WTC11 (cell line): ENCODE measurements around the gene ADAM17. TPM values are rescaled to one million over a fixed set of nuclear protein-coding genes. Genes with fewer than 3 reads are reported as not detected.

Experiments used
- ATAC-seq: fragments of 200-7000 bp; cut with Tn5 transposase; 2 replicates; pipeline ENCODE4 v1.10.0; 2021; ENCODE audit warnings: mild to moderate bottlenecking, moderate library complexity
- CTCF ChIA-PET: fragments of 300-600 bp; sonication (Branson Sonifier 250); formaldehyde crosslinking; loops from one replicate; lab custom pipeline; 2021; ENCODE audit warnings: antibody characterized with exemption; lab: Charles Lee
- POLR2A ChIA-PET: fragments of 350-600 bp; sonication (Branson Sonifier 250); formaldehyde crosslinking; loops from one replicate; lab custom pipeline; 2021; ENCODE audit warnings: antibody characterized with exemption; lab: Charles Lee
- DNase-seq: peaks from one replicate; pipeline ENCODE4 v3.0.0; 2021; ENCODE audit warnings: low spot score
- H3K27ac Mint-ChIP-seq: 2 replicates; pipeline ENCODE4 v1.8.0; 2021; ENCODE audit warnings: mixed read lengths
- H3K27me3 Mint-ChIP-seq: 2 replicates; pipeline ENCODE4 v1.8.0; 2021; ENCODE audit warnings: low read depth, mild to moderate bottlenecking, moderate library complexity, mixed read lengths
- H3K36me3 Mint-ChIP-seq: 2 replicates; pipeline ENCODE4 v1.8.0; 2021; ENCODE audit warnings: mixed read lengths
- H3K4me1 Mint-ChIP-seq: 2 replicates; pipeline ENCODE4 v1.8.0; 2022; ENCODE audit warnings: mixed read lengths
- H3K4me3 Mint-ChIP-seq: 2 replicates; pipeline ENCODE4 v1.8.0; 2021; ENCODE audit warnings: mild to moderate bottlenecking, moderate library complexity, mixed read lengths
- H3K9me3 Mint-ChIP-seq: 2 replicates; pipeline ENCODE4 v1.8.0; 2021; ENCODE audit warnings: mixed read lengths
- AFF4 ChIP-seq: sonication (generic); formaldehyde crosslinking; IDR thresholded peaks from 2 replicates; pipeline ENCODE4 v1.8.1; 2023; ENCODE audit warnings: mild to moderate bottlenecking, missing genetic modification reagents, borderline replicate concordance
- ARID4B ChIP-seq: sonication (generic); formaldehyde crosslinking; IDR thresholded peaks from 2 replicates; pipeline ENCODE4 v1.8.0; 2023; ENCODE audit warnings: missing genetic modification reagents, mild to moderate bottlenecking, borderline replicate concordance
- E2F4 ChIP-seq: sonication (generic); formaldehyde crosslinking; IDR thresholded peaks from 2 replicates; pipeline ENCODE4 v1.8.1; 2022; ENCODE audit warnings: low read depth, mild to moderate bottlenecking, moderate library complexity, missing genetic modification reagents, borderline replicate concordance
- EMX1 ChIP-seq: fragments of 250-450 bp; sonication (Bioruptor Pico); IDR thresholded peaks from 2 replicates; pipeline ENCODE4 v1.8.0; 2021; ENCODE audit warnings: mild to moderate bottlenecking
- ETV6 ChIP-seq: sonication (generic); formaldehyde crosslinking; IDR thresholded peaks from 2 replicates; pipeline ENCODE4 v1.8.1; 2022; ENCODE audit warnings: mild to moderate bottlenecking, missing genetic modification reagents
- FOXP1 ChIP-seq: sonication (generic); formaldehyde crosslinking; IDR thresholded peaks from 2 replicates; pipeline ENCODE4 v1.8.0; 2022; ENCODE audit warnings: missing genetic modification reagents, mild to moderate bottlenecking, moderate library complexity, borderline replicate concordance
- IRF1 ChIP-seq: sonication (generic); formaldehyde crosslinking; IDR thresholded peaks from 2 replicates; pipeline ENCODE4 v1.8.0; 2023; ENCODE audit warnings: missing genetic modification reagents
- KAT7 ChIP-seq: sonication (generic); formaldehyde crosslinking; IDR thresholded peaks from 2 replicates; pipeline ENCODE4 v1.8.1; 2023; ENCODE audit warnings: missing genetic modification reagents, mild to moderate bottlenecking, borderline replicate concordance
- MLX ChIP-seq: sonication (generic); formaldehyde crosslinking; IDR thresholded peaks from 2 replicates; pipeline ENCODE4 v1.8.1; 2023; ENCODE audit warnings: mild to moderate bottlenecking, missing genetic modification reagents, moderate library complexity
- NR2C2 ChIP-seq: sonication (generic); formaldehyde crosslinking; IDR thresholded peaks from 2 replicates; pipeline ENCODE4 v1.8.0; 2022; ENCODE audit warnings: mild to moderate bottlenecking, missing genetic modification reagents
- SP1 ChIP-seq: sonication (generic); formaldehyde crosslinking; conservative IDR thresholded peaks from 2 replicates; pipeline ENCODE4 v1.8.1; 2022; ENCODE audit warnings: missing genetic modification reagents
- TEAD4 ChIP-seq: sonication (generic); formaldehyde crosslinking; IDR thresholded peaks from 2 replicates; pipeline ENCODE4 v1.8.0; 2022; ENCODE audit warnings: mild to moderate bottlenecking, missing genetic modification reagents
- USF1 ChIP-seq: sonication (generic); formaldehyde crosslinking; IDR thresholded peaks from 2 replicates; pipeline ENCODE4 v1.8.0; 2022; ENCODE audit warnings: mild to moderate bottlenecking, missing genetic modification reagents
- ZBTB43 ChIP-seq: sonication (generic); formaldehyde crosslinking; IDR thresholded peaks from 2 replicates; pipeline ENCODE4 v1.8.1; 2023; ENCODE audit warnings: mild to moderate bottlenecking, missing genetic modification reagents
- ZNF263 ChIP-seq: sonication (generic); formaldehyde crosslinking; IDR thresholded peaks from 2 replicates; pipeline ENCODE4 v1.8.1; 2022; ENCODE audit warnings: low read depth, mild to moderate bottlenecking, moderate library complexity, missing genetic modification reagents
- ZNF423 ChIP-seq: fragments of 250-450 bp; sonication (Bioruptor Pico); IDR thresholded peaks from 2 replicates; pipeline ENCODE4 v2.1.2; 2022; ENCODE audit warnings: mild to moderate bottlenecking, moderate library complexity
- ZNF425 ChIP-seq: fragments of 250-450 bp; sonication (Bioruptor Pico); conservative IDR thresholded peaks from 2 replicates; pipeline ENCODE4 v1.9.0; 2021; ENCODE audit warnings: mild to moderate bottlenecking
- ZSCAN18 ChIP-seq: fragments of 250-450 bp; sonication (Bioruptor Pico); IDR thresholded peaks from 2 replicates; pipeline ENCODE4 v2.1.2; 2022; ENCODE audit warnings: mild to moderate bottlenecking, moderate library complexity
- total RNA-seq: library from RNA; stranded (reverse); gene quantifications from 3 replicates; pipeline ENCODE4 v1.2.3, GENCODE V29; 2021

The ADAM17 gene
- total RNA-seq, 1 experiment from 2014 or later, result 25.9 TPM

GRCh38 chr2:9573013-9573720, 17.5 kb upstream of the ADAM17 start:
- Mint-ChIP-seq H3K27me3 (no peaks in the 10 kb centered on the region), H3K27ac (no peak overlapping the region)
- no peak for ATAC-seq
- no peak for TF ChIP-seq FOXP1 (CRISPR knock-in tag)
- TF ChIP-seq KAT7 (CRISPR knock-in tag), result no peak
- no peak for TF ChIP-seq IRF1 (CRISPR knock-in tag)
- no peak for TF ChIP-seq NR2C2 (CRISPR knock-in tag)
- TF ChIP-seq ZNF263, result no peak
- TF ChIP-seq ZNF423 (CRISPR knock-in tag), result no peak
- no peak for TF ChIP-seq ZSCAN18
- no peak for TF ChIP-seq EMX1 (CRISPR knock-in tag)
- TF ChIP-seq AFF4 (CRISPR knock-in tag), result no peak
- no peak for TF ChIP-seq TEAD4 (CRISPR knock-in tag)
- no peak for TF ChIP-seq ZBTB43 (CRISPR knock-in tag)
- TF ChIP-seq MLX (CRISPR knock-in tag), result no peak
- no peak for TF ChIP-seq E2F4 (CRISPR knock-in tag)
- no peak for TF ChIP-seq SP1 (CRISPR knock-in tag)
- no peak for TF ChIP-seq ARID4B (CRISPR knock-in tag)
- no peak for TF ChIP-seq USF1 (CRISPR knock-in tag)
- TF ChIP-seq ETV6 (CRISPR knock-in tag), result no peak
- no peak for TF ChIP-seq ZNF425 (CRISPR knock-in tag)
- TF ChIP-seq, all 79 proteins: peak for 0
- no peaks in the 10 kb centered on the region for H3K9me3 Mint-ChIP-seq
- H3K4me1 Mint-ChIP-seq, result no peaks in the 10 kb centered on the region
- DNase-seq, result no peak
- no peaks in the 10 kb centered on the region for H3K36me3 Mint-ChIP-seq
- CTCF ChIA-PET, result interaction anchor here (1.3 kb wide), 1 partner anchor 18 kb away, joined by 9 read pairs; the partner anchor contains the start of gene ADAM17
- POLR2A ChIA-PET, result no interaction called here
- H3K4me3 Mint-ChIP-seq, result no peak overlapping the region
